B cell (primary cell): Measurements from ENCODE around the gene SACM1L. TPM values are rescaled to one million over a fixed set of nuclear protein-coding genes. Genes with fewer than 3 reads are reported as not detected.
"Not testable (repeated sequence)": the region's sequence is repeated elsewhere in the genome, so short reads cannot be mapped to it uniquely, and the experiment has no call there.

Source experiments
- ATAC-seq: fragments of 200-7000 bp; cut with Tn5 transposase; one replicate; pipeline ENCODE4 v1.10.0; 2021; ENCODE audit warnings: low read depth, mild to moderate bottlenecking, moderate number of reproducible peaks, moderate library complexity
- CTCF ChIA-PET: fragments of 350-600 bp; sonication (Branson Sonifier 250); formaldehyde crosslinking; loops from one replicate; lab custom pipeline; 2021; ENCODE audit warnings: antibody characterized with exemption, inconsistent platforms; lab: Charles Lee
- POLR2A ChIA-PET: fragments of 350-600 bp; sonication (Branson Sonifier 250); formaldehyde crosslinking; loops from one replicate; lab custom pipeline; 2021; ENCODE audit warnings: antibody characterized with exemption; lab: Charles Lee
- DNase-seq: peaks from one replicate; pipeline ENCODE4 v3.0.0; 2013
- H2AFZ ChIP-seq: 2 replicates; pipeline ENCODE4 v1.6.1; 2012; ENCODE audit warnings: mild to moderate bottlenecking, low read depth, low read length; ENCODE audit not compliant: insufficient read depth, poor library complexity, severe bottlenecking
- H3K27ac ChIP-seq, 2 donors: 1 replicate in 1 of 2; 2 replicates in 1 of 2; pipeline ENCODE4 v1.5.1; 2012 to 2013; ENCODE audit warnings: low read length in 2 of 2, mild to moderate bottlenecking in 2 of 2, moderate library complexity in 1 of 2
- H3K27me3 ChIP-seq, 4 experiments: fragments of 200-600 bp in 1 of 4; sonication (generic) in 1 of 4; replicated peaks in 1 of 4; 1 replicate in 2 of 4; 2 replicates in 2 of 4; pipeline versions ENCODE4 v1.6.1 to v1.7.0; 2013 to 2016; ENCODE audit warnings: low read length in 3 of 4, mild to moderate bottlenecking in 2 of 4, mixed read lengths in 1 of 4, moderate library complexity in 1 of 4; ENCODE audit not compliant: insufficient read depth in 4 of 4, control insufficient read depth in 3 of 4; ENCODE audit errors: control extremely low read depth in 1 of 4
- H3K36me3 ChIP-seq, 2 experiments: replicated peaks in 1 of 2; 1 replicate in 1 of 2; 2 replicates in 1 of 2; pipeline versions ENCODE4 v1.6.1 to v1.7.1; 2013; ENCODE audit warnings: low read length in 1 of 2; ENCODE audit not compliant: insufficient read depth in 2 of 2, control insufficient read depth in 1 of 2; ENCODE audit errors: control extremely low read depth in 1 of 2, extremely low read depth in 1 of 2
- H3K4me1 ChIP-seq, 2 donors: fragments of 200-600 bp in 1 of 2; sonication (generic) in 1 of 2; 1 replicate in 1 of 2; 2 replicates in 1 of 2; pipeline versions ENCODE4 v1.5.1 to v1.6.1; 2013 to 2017; ENCODE audit warnings: low read length in 2 of 2; ENCODE audit not compliant: control insufficient read depth in 2 of 2, insufficient read depth in 2 of 2
- H3K4me2 ChIP-seq: replicated peaks from 2 replicates; pipeline ENCODE3; 2012; ENCODE audit warnings: mild to moderate bottlenecking, low read depth, low read length; ENCODE audit not compliant: poor library complexity, severe bottlenecking
- H3K4me3 ChIP-seq, 5 experiments: fragments of 200-600 bp in 1 of 5; sonication (generic) in 1 of 5; 1 replicate in 3 of 5; 2 replicates in 2 of 5; pipeline versions ENCODE4 v1.5.1 to v1.7.0; 2011 to 2016; ENCODE audit warnings: low read length in 4 of 5, mild to moderate bottlenecking in 4 of 5, low read depth in 2 of 5, control low read depth in 1 of 5, moderate library complexity in 1 of 5; ENCODE audit not compliant: insufficient read depth in 1 of 5; ENCODE audit errors: control extremely low read depth in 1 of 5, extremely low read depth in 1 of 5
- H3K79me2 ChIP-seq: fragments of 200-600 bp; sonication (generic); one replicate; pipeline ENCODE4 v1.6.0; 2016; ENCODE audit warnings: low read length; ENCODE audit not compliant: control insufficient read depth, insufficient read depth
- H3K9ac ChIP-seq: fragments of 200-600 bp; sonication (generic); 2 replicates; pipeline ENCODE4 v1.6.1; 2017; ENCODE audit warnings: mild to moderate bottlenecking, low read length, moderate library complexity
- H3K9me3 ChIP-seq, 3 donors: one replicate each; pipeline versions ENCODE4 v1.6.1 to v1.7.1; 2013; ENCODE audit warnings: low read length in 2 of 3; ENCODE audit not compliant: control insufficient read depth in 2 of 3, insufficient read depth in 1 of 3; ENCODE audit errors: control extremely low read depth in 1 of 3
- H4K20me1 ChIP-seq: 2 replicates; pipeline ENCODE4 v1.6.0; 2012; ENCODE audit warnings: mild to moderate bottlenecking, low read length; ENCODE audit not compliant: insufficient read depth, control insufficient read depth, poor library complexity, severe bottlenecking
- H3K27ac Mint-ChIP-seq: one replicate; pipeline ENCODE4 v1.8.0; 2021; ENCODE audit warnings: mixed read lengths
- H3K27me3 Mint-ChIP-seq: one replicate; pipeline ENCODE4 v1.8.0; 2021; ENCODE audit warnings: mixed read lengths
- H3K4me1 Mint-ChIP-seq: one replicate; pipeline ENCODE4 v1.8.0; 2021; ENCODE audit warnings: mixed read lengths
- H3K4me3 Mint-ChIP-seq: one replicate; pipeline ENCODE4 v1.8.0; 2021; ENCODE audit warnings: mixed read lengths
- H3K9me3 Mint-ChIP-seq: one replicate; pipeline ENCODE4 v1.8.0; 2022; ENCODE audit warnings: mixed read lengths; ENCODE audit not compliant: insufficient read depth
- EZH2 ChIP-seq: IDR thresholded peaks from 2 replicates; pipeline ENCODE4 v1.6.1; 2012; ENCODE audit warnings: borderline replicate concordance, low read depth, mild to moderate bottlenecking, moderate library complexity, low read length; ENCODE audit not compliant: insufficient read depth, poor library complexity, severe bottlenecking
- WGBS: methylation state at CpG from one replicate; pipeline ENCODE4 v1.1.5; 2013; ENCODE audit warnings: missing lambda C conversion rate; ENCODE audit not compliant: insufficient coverage; 5-methylcytosine and 5-hydroxymethylcytosine counted together
- intact Hi-C: fragments of 100-400 bp; cut with micrococcal nuclease; formaldehyde crosslinking; loops from one replicate; pipeline ENCODE4 v1.10.0; 2022
- polyA plus RNA-seq: library from polyadenylated mRNA; depleted of rRNA; stranded (reverse); fragments of >200 nt; gene quantifications from 2 replicates; pipeline ENCODE4 v1.2.3, GENCODE V29; 2012
- total RNA-seq, 2 donors: library from RNA; stranded (reverse); fragments of 120-200 nt in 1 of 2; gene quantifications; 1 replicate in 1 of 2; 2 replicates in 1 of 2; pipeline versions ENCODE4 v1.2.3 to v1.2.4, GENCODE V29; 2013 to 2022
- TF ChIP-seq, protein P1 (sequence below): fragments of 200-600 bp; IDR thresholded peaks from one replicate; pipeline ENCODE4 v1.8.0; 2022; ENCODE audit warnings: antibody characterized with exemption, mild to moderate bottlenecking

The SACM1L gene
- total and polyA plus RNA-seq, 2 donors (not counting 1 experiment from before 2014, with no cell fraction given) = 20.7 to 85.7 TPM

DNA sequence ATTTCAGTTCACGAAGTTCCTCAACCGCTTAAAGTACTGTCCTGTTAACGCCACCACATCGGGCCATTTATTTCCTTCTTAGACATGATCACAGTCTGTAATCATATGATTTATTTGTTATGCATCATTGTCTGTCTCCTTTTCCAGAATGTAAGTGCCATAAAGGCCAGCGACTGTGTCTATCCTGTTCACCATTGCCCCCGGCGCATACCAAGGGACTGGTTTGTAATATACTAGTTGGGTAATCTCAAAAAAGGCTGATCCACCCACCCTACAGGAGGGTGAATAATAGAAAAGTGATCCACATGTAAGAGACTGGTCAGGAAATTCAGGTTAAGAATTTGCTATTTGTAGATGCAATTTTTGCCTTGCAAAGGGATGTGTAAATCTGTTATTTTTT lies 65.3 kb downstream of the SACM1L start:
- ChIA-PET POLR2A (no interaction called here), CTCF (interaction anchor here (0.9 kb wide), 1 partner anchor 175 kb away, joined by 3 read pairs; no protein-coding TSS in a partner anchor)
- Mint-ChIP-seq H3K27ac (no peak overlapping the region), H3K4me1 (no peaks in the 10 kb centered on the region), H3K4me3 (no peak overlapping the region), H3K27me3 (no peaks in the 10 kb centered on the region), H3K9me3 (no peaks in the 10 kb centered on the region)
- no peak overlapping the region for H2AFZ ChIP-seq
- H3K9me3 ChIP-seq = no peaks in the 10 kb centered on the region
- H3K27me3 ChIP-seq = no peaks in the 10 kb centered on the region
- DNase-seq (no peak), ATAC-seq (no peak)
- no peaks in the 10 kb centered on the region for H3K36me3 ChIP-seq
- H3K27ac ChIP-seq = no peak overlapping the region
- H3K4me3 ChIP-seq = no peak overlapping the region
- TF ChIP-seq, protein P1, sequence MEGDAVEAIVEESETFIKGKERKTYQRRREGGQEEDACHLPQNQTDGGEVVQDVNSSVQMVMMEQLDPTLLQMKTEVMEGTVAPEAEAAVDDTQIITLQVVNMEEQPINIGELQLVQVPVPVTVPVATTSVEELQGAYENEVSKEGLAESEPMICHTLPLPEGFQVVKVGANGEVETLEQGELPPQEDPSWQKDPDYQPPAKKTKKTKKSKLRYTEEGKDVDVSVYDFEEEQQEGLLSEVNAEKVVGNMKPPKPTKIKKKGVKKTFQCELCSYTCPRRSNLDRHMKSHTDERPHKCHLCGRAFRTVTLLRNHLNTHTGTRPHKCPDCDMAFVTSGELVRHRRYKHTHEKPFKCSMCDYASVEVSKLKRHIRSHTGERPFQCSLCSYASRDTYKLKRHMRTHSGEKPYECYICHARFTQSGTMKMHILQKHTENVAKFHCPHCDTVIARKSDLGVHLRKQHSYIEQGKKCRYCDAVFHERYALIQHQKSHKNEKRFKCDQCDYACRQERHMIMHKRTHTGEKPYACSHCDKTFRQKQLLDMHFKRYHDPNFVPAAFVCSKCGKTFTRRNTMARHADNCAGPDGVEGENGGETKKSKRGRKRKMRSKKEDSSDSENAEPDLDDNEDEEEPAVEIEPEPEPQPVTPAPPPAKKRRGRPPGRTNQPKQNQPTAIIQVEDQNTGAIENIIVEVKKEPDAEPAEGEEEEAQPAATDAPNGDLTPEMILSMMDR = no peak
- no peak for TF ChIP-seq EZH2
- intact Hi-C loops = no loop called here
- H4K20me1 ChIP-seq = no peaks in the 10 kb centered on the region
- no peak overlapping the region for H3K4me2 ChIP-seq
- no peaks in the 10 kb centered on the region for H3K79me2 ChIP-seq
- no peak overlapping the region for H3K9ac ChIP-seq
- no CpG with 5 or more reads among the region's 7 CpGs for WGBS
- no peaks in the 10 kb centered on the region for H3K4me1 ChIP-seq

DNA sequence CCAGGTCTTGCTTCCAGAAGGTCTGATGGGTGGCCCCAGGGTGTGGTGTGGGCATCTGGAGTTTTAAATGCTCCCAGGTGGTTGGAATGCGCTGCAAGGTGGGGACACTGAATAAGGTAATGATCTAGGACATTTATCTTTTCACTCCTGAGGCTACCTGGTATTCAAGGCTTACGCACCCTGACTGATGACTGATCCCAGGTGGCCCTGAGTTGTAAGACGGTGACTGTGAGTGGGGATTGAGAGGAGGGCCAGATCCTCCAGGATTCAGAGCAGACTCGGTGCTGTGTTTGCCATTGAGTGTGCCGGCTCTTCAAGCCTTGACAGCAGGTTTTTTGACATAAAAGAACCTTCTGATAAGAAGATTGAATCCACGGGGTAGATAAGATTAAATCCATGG lies 66.9 kb downstream of the SACM1L start:
- Histone ChIP-seq H3K79me2 (no peaks in the 10 kb centered on the region), H3K27ac (no peak overlapping the region), H3K4me1 (peaks cover 0 to 1% of the 10 kb centered on the region in 2 donors), H3K9ac (no peak overlapping the region), H2AFZ (no peak overlapping the region), H3K9me3 (no peaks in the 10 kb centered on the region), H3K4me3 (no peak overlapping the region), H3K27me3 (no peaks in the 10 kb centered on the region), H3K4me2 (no peak overlapping the region), H3K36me3 (no peaks in the 10 kb centered on the region), H4K20me1 (no peaks in the 10 kb centered on the region)
- no peaks in the 10 kb centered on the region for H3K4me1 Mint-ChIP-seq
- ChIA-PET POLR2A (no interaction called here), CTCF (no interaction called here)
- H3K27ac Mint-ChIP-seq = no peak overlapping the region
- 93% methylated on average over 6 of the region's 6 CpGs for WGBS
- peaks cover 4% of the 10 kb centered on the region for H3K27me3 Mint-ChIP-seq
- intact Hi-C loops = no loop called here
- H3K4me3 Mint-ChIP-seq = no peak overlapping the region
- DNase-seq (no peak), ATAC-seq (no peak)
- no peaks in the 10 kb centered on the region for H3K9me3 Mint-ChIP-seq
- TF ChIP-seq, protein P1 = no peak
- no peak for TF ChIP-seq EZH2

DNA sequence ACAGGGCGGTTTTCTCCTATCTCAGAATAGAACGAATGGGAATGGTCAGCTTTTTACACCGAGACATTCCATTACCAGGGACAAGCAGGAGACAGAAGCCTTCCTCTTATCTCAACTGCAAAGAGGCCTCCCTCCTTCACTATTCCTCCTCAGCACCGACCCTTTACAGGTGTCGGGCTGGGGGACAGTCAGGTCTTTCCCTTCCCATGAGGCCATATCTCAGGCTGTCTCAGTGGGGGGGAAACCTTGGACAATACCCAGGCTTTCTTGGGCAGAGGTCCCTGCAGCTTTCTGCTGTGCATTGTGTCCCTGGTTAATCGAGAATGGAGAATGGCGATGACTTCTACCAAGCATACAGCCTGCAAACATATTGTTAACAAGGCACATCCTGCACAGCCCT lies 67.9 kb downstream of the SACM1L start:
- H3K27ac Mint-ChIP-seq, H3K4me1 Mint-ChIP-seq, H3K4me3 Mint-ChIP-seq, H3K36me3 ChIP-seq, intact Hi-C loops, ATAC-seq, H3K27me3 Mint-ChIP-seq, H3K4me3 ChIP-seq, DNase-seq, POLR2A ChIA-PET, H3K4me1 ChIP-seq, H3K4me2 ChIP-seq, H3K9me3 Mint-ChIP-seq, H3K9ac ChIP-seq, CTCF ChIA-PET, H3K27me3 ChIP-seq, H3K79me2 ChIP-seq, H2AFZ ChIP-seq, H4K20me1 ChIP-seq, H3K27ac ChIP-seq, H3K9me3 ChIP-seq: not testable (repeated sequence)
- WGBS = 100% methylated on average over 4 of the region's 7 CpGs
